Measurements from ENCODE around the gene ACSM5.

ACSM5 gene, protein sequence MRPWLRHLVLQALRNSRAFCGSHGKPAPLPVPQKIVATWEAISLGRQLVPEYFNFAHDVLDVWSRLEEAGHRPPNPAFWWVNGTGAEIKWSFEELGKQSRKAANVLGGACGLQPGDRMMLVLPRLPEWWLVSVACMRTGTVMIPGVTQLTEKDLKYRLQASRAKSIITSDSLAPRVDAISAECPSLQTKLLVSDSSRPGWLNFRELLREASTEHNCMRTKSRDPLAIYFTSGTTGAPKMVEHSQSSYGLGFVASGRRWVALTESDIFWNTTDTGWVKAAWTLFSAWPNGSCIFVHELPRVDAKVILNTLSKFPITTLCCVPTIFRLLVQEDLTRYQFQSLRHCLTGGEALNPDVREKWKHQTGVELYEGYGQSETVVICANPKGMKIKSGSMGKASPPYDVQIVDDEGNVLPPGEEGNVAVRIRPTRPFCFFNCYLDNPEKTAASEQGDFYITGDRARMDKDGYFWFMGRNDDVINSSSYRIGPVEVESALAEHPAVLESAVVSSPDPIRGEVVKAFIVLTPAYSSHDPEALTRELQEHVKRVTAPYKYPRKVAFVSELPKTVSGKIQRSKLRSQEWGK

DNA sequence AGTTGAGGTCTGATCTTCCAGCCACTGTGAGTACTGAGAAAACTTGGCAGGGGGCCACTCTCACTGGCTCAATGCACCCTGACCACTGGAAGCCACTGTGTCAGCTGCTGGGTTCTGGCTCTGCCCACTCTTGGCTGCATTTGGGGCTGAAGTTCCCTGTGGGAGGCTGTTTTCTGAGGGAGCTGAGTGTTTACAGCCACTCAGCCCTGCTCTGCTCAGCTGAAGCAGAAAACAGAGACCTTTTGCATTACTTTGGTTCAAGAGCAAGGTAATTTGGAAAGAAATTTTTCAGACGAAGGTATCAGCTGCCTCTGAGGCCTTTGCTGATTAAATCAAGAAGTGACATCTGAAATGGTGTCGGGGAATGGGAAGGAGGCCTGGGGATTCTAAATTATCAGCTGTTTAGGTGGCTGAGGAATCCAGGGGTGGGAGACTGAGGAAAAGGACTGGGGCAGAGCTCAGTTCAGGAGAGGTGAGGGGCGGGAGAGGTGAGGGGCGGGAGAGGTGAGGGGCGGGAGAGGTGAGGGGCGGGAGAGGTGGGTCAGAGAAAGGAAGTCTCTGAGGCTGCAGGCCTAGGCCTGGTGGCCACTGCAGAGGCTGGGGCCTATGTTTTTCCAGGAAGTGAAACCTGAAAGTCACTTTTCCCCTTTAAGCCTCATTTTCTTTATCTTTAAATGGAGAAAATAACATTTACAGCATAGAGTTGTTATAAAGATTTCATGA lies at the start of gene ACSM5:
ACSM5 (plus strand) TSS at position 137 of the 723 bp plus-strand sequence. CDS start 1,951 bp downstream, outside the sequence.
- TF ChIP-seq, protein P1, sequence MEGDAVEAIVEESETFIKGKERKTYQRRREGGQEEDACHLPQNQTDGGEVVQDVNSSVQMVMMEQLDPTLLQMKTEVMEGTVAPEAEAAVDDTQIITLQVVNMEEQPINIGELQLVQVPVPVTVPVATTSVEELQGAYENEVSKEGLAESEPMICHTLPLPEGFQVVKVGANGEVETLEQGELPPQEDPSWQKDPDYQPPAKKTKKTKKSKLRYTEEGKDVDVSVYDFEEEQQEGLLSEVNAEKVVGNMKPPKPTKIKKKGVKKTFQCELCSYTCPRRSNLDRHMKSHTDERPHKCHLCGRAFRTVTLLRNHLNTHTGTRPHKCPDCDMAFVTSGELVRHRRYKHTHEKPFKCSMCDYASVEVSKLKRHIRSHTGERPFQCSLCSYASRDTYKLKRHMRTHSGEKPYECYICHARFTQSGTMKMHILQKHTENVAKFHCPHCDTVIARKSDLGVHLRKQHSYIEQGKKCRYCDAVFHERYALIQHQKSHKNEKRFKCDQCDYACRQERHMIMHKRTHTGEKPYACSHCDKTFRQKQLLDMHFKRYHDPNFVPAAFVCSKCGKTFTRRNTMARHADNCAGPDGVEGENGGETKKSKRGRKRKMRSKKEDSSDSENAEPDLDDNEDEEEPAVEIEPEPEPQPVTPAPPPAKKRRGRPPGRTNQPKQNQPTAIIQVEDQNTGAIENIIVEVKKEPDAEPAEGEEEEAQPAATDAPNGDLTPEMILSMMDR (IDR thresholded peaks at IDR 0.05; ENCODE audit: control insufficient read depth, insufficient read depth, low read depth, low read length, missing control alignments), result no peak
- H3K4me3 ChIP-seq (ENCODE audit: control insufficient read depth, low read depth, low read length), result no peak within 1 kb of the TSS
- DNase-seq (ENCODE audit: low read depth), result no peak

DNA sequence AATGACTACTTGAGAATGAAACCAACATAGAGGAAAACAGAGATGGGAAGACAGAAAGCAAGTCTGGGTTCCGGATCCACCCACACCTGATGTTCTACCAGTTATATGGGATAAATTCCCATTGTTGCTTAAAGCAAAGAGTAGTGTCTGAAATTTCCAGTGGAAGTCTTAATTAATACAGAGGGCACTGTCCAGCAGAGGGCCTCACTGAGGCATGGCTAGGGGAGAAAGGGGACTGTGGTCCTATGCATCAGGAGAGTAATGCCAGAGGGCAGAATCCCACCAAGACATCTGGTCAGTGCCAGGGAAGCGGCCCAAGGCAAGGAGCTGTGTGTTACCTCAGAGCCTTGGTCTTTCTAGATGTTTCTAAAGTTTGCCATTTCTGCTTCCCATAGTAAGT lies 49.3 kb upstream of the ACSM5 start:
- TF ChIP-seq, protein P1 (IDR thresholded peaks at IDR 0.05; ENCODE audit: control insufficient read depth, insufficient read depth, low read depth, low read length, missing control alignments), result no peak
- DNase-seq (ENCODE audit: low read depth), result no peak
- H3K4me3 ChIP-seq (ENCODE audit: control insufficient read depth, low read depth, low read length), result no peak overlapping the region

DNA sequence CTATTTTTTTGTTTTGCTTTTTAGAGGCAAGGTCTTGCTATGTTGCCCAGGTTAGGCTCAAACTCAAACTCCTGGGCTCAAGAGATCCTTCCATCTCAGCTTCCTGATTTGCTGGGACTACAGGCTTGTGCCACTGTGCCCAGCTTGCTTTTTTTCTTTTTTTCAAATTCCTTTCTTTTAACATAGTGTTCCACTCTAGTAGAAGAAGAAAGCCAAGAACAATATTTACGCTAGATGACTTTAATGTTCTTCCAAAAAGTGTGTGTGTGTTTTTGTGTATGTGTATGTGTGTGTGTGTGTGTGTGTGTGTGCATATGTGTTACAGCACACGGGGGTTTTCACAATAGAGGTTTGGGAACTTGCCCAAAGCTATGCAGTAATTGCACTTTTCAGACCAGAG lies 46.1 kb upstream of the ACSM5 start:
- TF ChIP-seq, protein P1 (IDR thresholded peaks at IDR 0.05; ENCODE audit: control insufficient read depth, insufficient read depth, low read depth, low read length, missing control alignments), result no peak
- no peak for DNase-seq (ENCODE audit: low read depth)
- H3K4me3 ChIP-seq (ENCODE audit: control insufficient read depth, low read depth, low read length), result no peak overlapping the region

DNA sequence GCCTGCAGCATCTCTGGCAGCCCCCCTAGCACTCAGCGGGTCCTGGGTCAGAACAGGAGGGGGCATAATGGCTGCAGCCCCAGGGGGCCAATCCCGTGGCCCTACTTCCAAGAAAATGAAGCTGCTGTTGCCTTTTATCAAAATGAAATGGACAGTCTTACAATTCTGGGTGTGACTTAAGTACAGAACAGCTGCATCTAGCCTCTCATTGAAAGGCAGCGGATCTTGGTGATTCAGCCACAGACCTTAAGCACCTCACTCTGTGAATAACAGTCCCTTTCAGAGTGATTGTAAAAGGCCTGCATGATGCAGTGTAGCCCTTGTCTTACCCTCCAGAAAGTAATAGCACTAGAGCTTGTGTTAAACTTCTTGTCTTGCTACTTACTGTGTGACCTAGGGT lies 45.3 kb upstream of the ACSM5 start:
- TF ChIP-seq, protein P1 (IDR thresholded peaks at IDR 0.05; ENCODE audit: control insufficient read depth, insufficient read depth, low read depth, low read length, missing control alignments), result no peak
- no peak overlapping the region for H3K4me3 ChIP-seq (ENCODE audit: control insufficient read depth, low read depth, low read length)
- DNase-seq (ENCODE audit: low read depth), result no peak

DNA sequence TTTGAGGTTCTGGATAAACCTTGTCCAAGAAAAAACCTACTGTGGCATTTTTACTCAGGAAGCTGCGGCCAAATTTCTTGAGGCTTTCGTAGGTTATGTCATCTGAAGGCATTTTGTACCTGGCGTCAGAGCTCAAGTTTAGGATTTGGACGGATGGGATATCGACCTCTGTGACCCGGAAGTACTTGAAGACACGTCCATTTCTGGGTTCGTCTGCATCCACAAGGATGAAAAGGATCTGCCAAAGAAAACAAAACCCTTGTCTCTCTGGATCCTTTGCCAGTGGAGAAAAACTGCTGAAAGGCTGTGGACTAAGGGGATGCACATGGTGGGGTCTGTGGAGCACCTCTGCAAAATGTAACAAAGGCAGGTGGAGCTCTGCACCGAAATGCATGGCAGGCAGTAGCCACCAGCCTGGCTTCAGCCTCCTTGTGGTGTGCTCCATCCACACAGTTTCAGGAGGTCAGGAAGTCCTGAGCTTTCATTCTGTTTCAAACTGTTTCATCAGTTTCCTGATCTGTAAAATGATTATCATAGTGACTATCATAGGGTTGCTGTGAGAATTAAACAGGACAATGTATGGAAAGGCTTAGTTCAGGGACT lies 39.8 kb upstream of the ACSM5 start:
- TF ChIP-seq, protein P1 (IDR thresholded peaks at IDR 0.05; ENCODE audit: control insufficient read depth, insufficient read depth, low read depth, low read length, missing control alignments), result no peak

DNA sequence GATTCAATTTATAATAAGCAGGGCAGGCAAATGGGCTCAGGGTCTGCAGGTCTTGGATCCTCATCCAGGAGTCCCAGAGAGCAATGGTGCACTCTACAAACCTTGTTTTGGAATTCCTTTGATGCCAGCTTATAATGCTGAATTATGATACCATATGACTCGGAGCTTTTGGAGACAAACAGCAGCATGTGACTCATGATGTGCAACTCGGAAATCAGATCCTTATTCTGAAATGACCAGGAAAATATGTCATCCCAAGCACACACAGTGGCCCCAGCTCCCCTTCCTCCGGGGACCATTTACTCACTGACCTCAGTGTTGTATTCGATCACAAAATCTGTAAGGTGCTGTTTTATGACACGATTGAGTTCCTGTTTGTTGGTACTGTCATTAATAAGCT lies 36.6 kb upstream of the ACSM5 start:
- TF ChIP-seq, protein P1 (IDR thresholded peaks at IDR 0.05; ENCODE audit: control insufficient read depth, insufficient read depth, low read depth, low read length, missing control alignments), result no peak
- no peak for DNase-seq (ENCODE audit: low read depth)
- H3K4me3 ChIP-seq (ENCODE audit: control insufficient read depth, low read depth, low read length), result no peak overlapping the region

More for the DNA sequence above, 39.8 kb upstream of the ACSM5 start:
- no peak overlapping the region for H3K4me3 ChIP-seq (ENCODE audit: control insufficient read depth, low read depth, low read length)
- DNase-seq (ENCODE audit: low read depth), result no peak

Measured in AG09309 (cell line).